Ovary (tissue), 3 donors: ENCODE measurements around the gene LEAP2.

Experiments used
- EP300 ChIP-seq: sonication (generic); formaldehyde crosslinking; IDR thresholded peaks from one replicate; pipeline ENCODE4 v1.6.1; 2017; ENCODE audit warnings: antibody characterized with exemption
- POLR2A ChIP-seq: fragments of 450-650 bp; IDR thresholded peaks from one replicate; pipeline ENCODE4 v1.6.1; 2017; ENCODE audit warnings: antibody characterized with exemption, mild to moderate bottlenecking, moderate library complexity
- TF ChIP-seq, protein P1 (sequence below), 3 donors: fragments of 450-650 bp in 2 of 3; fragments of 200-600 bp in 1 of 3; IDR thresholded peaks; one replicate each; pipeline versions ENCODE4 v1.5.1 to v1.8.0; 2016 to 2022; ENCODE audit warnings: antibody characterized with exemption in 3 of 3, mild to moderate bottlenecking in 1 of 3
- donor health status: DM: no; HTN: no; CAD: no.

GRCh38 chr5:132901730-132902129, 28.3 kb downstream of the LEAP2 start:
- no peak for TF ChIP-seq EP300
- TF ChIP-seq, protein P1, sequence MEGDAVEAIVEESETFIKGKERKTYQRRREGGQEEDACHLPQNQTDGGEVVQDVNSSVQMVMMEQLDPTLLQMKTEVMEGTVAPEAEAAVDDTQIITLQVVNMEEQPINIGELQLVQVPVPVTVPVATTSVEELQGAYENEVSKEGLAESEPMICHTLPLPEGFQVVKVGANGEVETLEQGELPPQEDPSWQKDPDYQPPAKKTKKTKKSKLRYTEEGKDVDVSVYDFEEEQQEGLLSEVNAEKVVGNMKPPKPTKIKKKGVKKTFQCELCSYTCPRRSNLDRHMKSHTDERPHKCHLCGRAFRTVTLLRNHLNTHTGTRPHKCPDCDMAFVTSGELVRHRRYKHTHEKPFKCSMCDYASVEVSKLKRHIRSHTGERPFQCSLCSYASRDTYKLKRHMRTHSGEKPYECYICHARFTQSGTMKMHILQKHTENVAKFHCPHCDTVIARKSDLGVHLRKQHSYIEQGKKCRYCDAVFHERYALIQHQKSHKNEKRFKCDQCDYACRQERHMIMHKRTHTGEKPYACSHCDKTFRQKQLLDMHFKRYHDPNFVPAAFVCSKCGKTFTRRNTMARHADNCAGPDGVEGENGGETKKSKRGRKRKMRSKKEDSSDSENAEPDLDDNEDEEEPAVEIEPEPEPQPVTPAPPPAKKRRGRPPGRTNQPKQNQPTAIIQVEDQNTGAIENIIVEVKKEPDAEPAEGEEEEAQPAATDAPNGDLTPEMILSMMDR (IDR thresholded peaks at IDR 0.05): no peak
- no peak for TF ChIP-seq POLR2A
